ENCODE measurements around the gene CACNA2D1. TPM values are rescaled to one million over a fixed set of nuclear protein-coding genes. Genes with fewer than 3 reads are reported as not detected.
"Not testable (repeated sequence)": the region's sequence is repeated elsewhere in the genome, so short reads cannot be mapped to it uniquely, and the experiment has no call there.

CACNA2D1 gene
- total RNA-seq, 1 donor from 2014 or later: 7.8 TPM

GRCh38 chr7:82172017-82172416, 271.6 kb downstream of the CACNA2D1 start:
- DNase-seq (ENCODE audit: low read depth in 2 of 2): no peak

DNA sequence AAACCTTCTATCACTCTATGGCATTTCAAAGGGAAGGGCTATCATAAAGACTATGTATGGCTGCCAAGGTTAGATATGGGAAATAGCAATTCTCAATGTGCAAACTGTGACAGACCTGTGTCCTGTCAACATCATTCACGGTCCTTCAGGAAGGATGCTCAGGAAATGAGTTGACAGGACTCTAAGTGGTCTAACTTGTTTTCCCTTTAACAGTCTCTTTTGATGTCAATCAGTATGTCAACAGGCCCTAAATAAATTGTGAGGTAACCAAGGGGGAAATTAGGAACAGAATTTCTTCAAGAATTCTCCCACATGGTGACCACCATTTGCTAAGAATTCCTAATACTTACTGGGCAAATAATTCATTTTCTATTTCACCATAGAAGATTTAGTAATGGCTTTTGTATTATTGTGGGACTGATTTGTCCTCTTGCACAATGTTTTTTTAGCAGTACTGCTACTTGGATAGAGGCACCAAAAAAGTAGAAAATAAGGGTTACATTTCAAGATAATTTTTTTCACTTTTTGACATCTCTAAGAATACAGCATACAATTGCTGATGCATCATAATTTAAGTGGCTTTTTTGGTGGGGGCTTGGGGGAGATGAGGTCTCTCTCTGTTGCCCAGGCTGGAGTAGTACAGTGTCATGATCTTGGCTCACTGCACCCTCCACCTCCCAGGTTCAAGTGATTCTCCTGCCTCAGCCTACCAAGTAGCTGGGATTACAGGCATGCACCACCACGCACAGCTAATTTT, 275.8 kb downstream of the CACNA2D1 start:
- DNase-seq (ENCODE audit: low read depth in 2 of 2): no peak

- no peak for DNase-seq (ENCODE audit: low read depth in 2 of 2)
These were observed 277.1 kb downstream of the CACNA2D1 start for GRCh38 chr7:82166260-82167015.

DNA sequence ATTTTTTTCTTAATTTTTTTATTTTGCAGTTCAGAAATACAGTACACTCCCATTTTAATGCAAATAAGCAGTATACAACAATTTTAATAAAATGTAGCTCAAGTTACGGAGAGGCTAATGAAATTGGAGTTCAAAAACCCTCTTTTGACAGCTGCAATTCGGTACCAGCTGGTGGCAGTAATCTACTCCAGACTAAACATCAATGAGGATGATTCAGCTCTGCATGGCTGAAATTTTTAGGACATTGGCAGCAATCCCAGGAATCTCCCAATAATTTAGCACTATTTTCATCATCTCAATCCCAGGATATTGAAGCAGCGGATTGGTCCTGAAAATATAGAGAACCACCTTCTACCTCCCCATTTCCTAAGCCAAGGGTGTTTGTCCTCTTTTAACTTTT, 278.8 kb downstream of the CACNA2D1 start:
- peak in 1 of 2 donors; percentile 27 for DNase-seq (ENCODE audit: low read depth in 2 of 2)

GRCh38 chr7:82164410-82164809, 279.2 kb downstream of the CACNA2D1 start:
- DNase-seq (ENCODE audit: low read depth in 2 of 2): no peak

DNA sequence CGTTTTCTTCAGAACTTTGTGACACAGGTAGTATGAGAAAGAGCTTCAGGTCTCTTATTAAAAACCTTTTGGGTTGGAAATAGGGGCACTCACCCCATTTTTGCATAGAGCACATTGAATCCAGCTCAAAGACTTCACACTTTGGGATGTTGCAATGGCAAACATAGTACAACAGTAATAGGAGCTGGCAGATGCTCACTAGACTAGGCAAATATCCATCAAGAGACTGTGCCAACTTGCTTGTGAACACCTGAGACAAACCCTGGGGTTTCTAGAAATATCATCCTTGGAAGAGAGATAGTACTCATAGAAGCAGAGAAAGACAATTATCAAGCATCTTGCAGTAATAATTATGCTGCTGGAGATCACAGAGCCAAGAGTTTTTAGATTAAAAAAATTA, 280.0 kb downstream of the CACNA2D1 start:
- no peak for DNase-seq (ENCODE audit: low read depth in 2 of 2)

DNA sequence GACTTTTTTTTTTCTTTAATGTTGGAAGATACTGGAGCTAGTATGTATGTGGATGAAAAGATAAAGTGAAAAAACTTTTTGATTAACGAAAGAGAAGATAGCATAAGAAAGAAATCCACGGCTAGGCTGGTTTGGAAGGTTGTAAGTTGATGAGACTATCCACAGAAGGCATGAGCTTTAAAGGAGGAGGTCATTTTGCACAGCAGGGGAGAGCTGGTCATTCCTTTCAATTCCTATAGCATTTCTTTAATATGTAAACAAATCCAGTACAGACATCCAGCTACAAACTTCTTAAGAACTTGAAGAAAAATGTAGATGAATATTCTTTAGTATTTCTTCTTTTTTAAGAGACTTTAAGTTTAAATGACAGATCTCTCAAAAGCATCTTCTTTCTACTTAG, 281.3 kb downstream of the CACNA2D1 start:
- no peak for DNase-seq (ENCODE audit: low read depth in 2 of 2)

GRCh38 chr7:82158327-82158726, 285.2 kb downstream of the CACNA2D1 start:
- no peak for DNase-seq (ENCODE audit: low read depth in 2 of 2)

- DNase-seq (ENCODE audit: low read depth in 2 of 2): no peak
These were observed 286.7 kb downstream of the CACNA2D1 start for GRCh38 chr7:82156893-82157292.

GRCh38 chr7:82156168-82156567, 287.4 kb downstream of the CACNA2D1 start:
- no peak for DNase-seq (ENCODE audit: low read depth in 2 of 2)

DNA sequence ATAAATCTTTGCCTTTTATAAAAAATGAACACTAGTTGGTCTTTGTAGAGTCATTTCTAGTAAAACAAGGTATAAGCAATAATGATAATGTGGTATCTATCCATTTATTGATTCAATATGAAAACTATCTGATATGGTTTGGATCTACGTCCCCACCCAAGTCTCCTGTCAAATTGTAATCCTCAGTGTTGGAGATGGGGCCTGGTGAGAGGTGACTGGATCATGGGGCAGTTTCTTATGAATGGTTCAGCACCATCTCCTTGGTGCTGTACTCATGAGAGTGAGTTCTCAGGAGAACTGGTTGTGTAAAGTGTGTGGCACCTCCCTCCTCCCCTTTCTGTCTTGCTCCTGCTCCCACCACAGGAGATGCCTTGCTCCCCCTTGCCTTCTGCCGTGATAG, 288.8 kb downstream of the CACNA2D1 start:
- no peak for DNase-seq (ENCODE audit: low read depth in 2 of 2)

DNA sequence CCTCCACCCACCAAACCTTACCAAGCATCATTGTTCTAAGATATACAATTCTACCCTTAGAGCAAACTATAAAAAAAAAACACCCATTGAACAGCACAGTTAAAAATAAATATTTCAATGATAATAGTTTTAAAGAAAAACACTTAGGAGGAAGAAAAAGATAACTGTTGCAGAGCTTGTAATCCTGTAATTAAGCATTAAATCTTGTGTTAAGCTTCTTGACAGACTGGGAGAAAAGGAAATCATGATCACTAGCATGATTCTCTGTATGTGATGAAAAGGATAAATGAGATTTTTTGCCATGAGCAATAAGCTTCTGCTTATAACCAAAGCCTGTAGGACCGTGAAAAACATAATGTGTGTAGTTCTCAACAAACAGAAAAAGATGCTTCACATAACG, 289.8 kb downstream of the CACNA2D1 start:
- no peak for DNase-seq (ENCODE audit: low read depth in 2 of 2)

DNA sequence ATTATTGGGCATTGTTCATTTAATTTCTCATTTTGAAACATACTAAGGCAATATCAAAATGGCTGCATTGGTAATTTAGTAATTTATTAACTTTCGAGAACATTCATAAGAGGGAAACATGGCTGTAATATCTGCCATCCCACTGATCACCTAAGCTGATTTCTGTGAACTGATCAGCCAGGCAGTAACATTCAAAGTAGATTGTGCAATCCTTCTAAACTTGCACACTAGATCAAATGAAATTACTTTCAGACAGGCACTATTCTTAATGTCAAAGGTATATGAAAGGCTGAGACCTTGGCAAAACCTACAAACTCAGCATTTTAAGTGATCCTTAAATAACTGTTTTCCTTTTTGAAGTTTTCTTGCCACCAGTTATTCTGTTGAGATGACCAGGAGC, 290.7 kb downstream of the CACNA2D1 start:
- DNase-seq (ENCODE audit: low read depth in 2 of 2): no peak

GRCh38 chr7:82146491-82146890, 297.1 kb downstream of the CACNA2D1 start:
- no peak for DNase-seq (ENCODE audit: low read depth in 2 of 2)

DNA sequence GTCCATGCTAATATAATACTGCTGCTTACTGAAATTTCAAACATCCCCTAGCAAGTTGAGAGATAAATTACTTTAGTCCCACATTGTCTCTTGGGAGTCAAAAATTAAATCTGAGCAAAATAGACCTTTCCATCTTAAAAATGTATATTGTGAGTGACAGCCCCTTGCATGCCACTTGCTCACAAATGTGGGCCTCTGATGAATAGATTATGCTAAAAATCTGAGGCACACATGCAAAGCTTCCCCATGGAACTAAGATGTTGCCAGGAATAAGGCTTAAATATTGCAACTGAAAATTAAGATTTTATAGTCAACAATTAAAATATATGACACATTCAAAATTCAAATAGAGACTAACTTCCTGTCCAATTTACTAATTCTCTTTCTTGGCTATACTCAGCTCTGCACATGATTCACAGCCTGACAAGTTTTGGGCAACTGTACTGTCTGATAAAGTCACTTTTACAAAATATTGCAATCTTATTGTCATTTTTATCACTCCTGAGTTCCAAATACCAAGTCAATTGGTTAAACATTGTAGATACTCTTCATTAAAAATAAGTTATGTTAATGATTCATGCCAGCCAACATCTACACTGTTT, 301.2 kb downstream of the CACNA2D1 start:
- no peak for DNase-seq (ENCODE audit: low read depth in 2 of 2)

- no peak for DNase-seq (ENCODE audit: low read depth in 2 of 2)
These were observed 302.1 kb downstream of the CACNA2D1 start for GRCh38 chr7:82141427-82141826.

DNA sequence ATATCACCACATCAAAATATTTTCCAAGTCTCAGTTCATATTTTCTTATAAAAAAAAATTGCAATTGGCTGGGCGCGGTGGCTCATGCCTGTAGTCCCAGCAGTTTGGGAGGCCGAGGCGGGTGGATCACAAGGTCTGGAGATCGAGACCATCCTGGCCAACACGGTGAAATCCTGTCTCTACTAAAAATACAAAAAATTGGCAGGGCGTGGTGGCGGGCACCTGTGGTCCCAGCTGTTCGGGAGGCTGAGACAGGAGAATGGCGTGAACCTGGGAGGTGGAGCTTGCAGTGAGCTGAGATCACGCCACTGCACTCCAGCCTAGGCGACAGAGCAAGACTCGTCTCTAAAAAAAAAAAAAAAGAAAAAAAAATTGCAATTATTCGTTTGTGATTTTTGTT, 303.0 kb downstream of the CACNA2D1 start:
- DNase-seq (ENCODE audit: low read depth in 2 of 2): not testable (repeated sequence)

- DNase-seq (ENCODE audit: low read depth in 2 of 2): no peak
These were observed 312.4 kb downstream of the CACNA2D1 start for GRCh38 chr7:82131215-82131614.

GRCh38 chr7:82129091-82129490, 314.5 kb downstream of the CACNA2D1 start:
- peak in 1 of 2 donors; percentile 13 for DNase-seq (ENCODE audit: low read depth in 2 of 2)

GRCh38 chr7:82128546-82128945, 315.0 kb downstream of the CACNA2D1 start:
- DNase-seq (ENCODE audit: low read depth in 2 of 2): peak in 1 of 2 donors; percentile 60

- DNase-seq (ENCODE audit: low read depth in 2 of 2): no peak
These were observed 317.0 kb downstream of the CACNA2D1 start for GRCh38 chr7:82126576-82126975.

DNA sequence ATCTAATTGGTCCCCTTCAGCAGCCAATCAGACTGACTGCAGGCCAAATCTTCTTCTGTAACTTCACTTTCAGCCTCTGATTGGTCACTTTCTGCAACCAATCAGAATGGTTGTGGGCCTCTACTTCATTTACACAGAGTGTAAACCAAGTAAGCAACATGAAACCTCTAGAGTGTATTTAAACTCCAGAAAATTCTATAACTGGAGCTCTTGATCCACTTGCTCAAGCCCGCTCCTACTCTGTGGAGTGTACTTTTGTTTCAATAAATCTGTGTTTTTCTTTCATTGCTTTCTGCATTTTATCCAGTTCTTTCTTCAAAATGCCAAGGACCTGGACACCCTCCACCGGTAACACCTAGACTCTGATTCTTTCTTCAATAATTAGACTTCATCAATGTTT, 319.1 kb downstream of the CACNA2D1 start:
- no peak for DNase-seq (ENCODE audit: low read depth in 2 of 2)

DNA sequence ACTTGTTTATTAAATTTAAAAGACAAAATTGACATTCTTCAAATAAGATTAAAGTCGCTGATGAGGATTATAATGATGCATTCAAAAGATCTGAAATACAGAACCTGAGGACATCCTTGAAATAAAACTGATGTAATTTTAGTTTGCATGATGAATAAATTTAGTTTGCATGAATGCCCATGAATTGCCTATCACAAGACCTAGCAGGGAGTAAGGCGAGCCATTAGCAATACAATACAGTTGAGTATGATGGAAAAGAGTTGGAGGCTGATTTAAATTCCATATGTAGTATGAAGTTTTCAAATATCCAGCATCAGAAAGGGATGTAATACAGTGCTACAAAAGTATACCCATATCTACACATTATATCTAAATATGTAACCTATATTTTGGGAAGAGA, 321.3 kb downstream of the CACNA2D1 start:
- no peak for DNase-seq (ENCODE audit: low read depth in 2 of 2)

Measured in dermis microvascular lymphatic vessel endothelial cell (primary cell).